ENCODE measurements around the gene FKBP10. TPM values are rescaled to one million over a fixed set of nuclear protein-coding genes. Genes with fewer than 3 reads are reported as not detected.
A peak's percentile ranks its signal among the peaks of the same experiment; 100 is the strongest.

Gene FKBP10
- total RNA-seq (2021) (30.0 and 43.6 TPM in 2 replicates), Bru-seq, nascent RNA (percentile 48 among the genes with signal in this experiment), BruChase-seq, experiment 1, labeled RNA remaining after a 2-hour chase (percentile 53 among the genes with signal in this experiment), BruChase-seq, experiment 2, labeled RNA remaining after a 6-hour chase (percentile 59 among the genes with signal in this experiment)
- long read RNA-seq, partial matches to known transcripts: 1 of 2 reads
- long read RNA-seq, other reads (novel, unspliced or antisense): 0 of 2 reads

DNA sequence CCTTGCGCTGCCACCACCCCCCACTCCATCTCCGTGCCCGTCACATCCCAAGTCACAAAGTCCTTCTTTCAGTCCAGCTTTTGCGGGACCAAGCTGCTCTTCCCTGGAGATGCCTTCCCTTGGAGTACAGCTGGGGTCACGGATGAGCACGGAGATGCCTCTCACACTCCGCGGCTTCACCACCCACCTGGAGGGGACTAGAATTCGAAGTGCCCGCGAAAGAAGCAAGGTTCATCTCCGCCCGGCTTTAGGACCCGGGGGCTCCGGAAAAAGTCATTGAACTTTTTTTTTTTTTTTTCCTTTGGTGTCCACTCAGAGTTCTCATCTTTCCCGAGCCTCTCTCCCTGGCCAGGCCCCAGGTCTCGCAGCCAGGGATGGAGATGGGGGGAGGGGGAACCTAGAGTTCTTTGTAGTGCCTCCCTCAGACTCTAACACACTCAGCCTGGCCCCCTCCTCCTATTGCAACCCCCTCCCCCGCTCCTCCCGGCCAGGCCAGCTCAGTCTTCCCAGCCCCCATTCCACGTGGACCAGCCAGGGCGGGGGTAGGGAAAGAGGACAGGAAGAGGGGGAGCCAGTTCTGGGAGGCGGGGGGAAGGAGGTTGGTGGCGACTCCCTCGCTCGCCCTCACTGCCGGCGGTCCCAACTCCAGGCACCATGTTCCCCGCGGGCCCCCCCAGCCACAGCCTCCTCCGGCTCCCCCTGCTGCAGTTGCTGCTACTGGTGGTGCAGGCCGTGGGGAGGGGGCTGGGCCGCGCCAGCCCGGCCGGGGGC lies at the start of gene FKBP10:
Gene FKBP10 (plus strand): TSS at position 624 of the 771 bp plus-strand sequence. CDS start 31 bp downstream, at position 655.
- H3K9me3 ChIP-seq (ENCODE audit: low read depth, low read length, poor library complexity, severe bottlenecking): no peaks in the 10 kb centered on the region
- DNase-seq (ENCODE audit: low spot score): peak; percentile 62
- peak within 1 kb of the TSS; percentile 50 for H3K27ac ChIP-seq (ENCODE audit: low read depth, low read length, poor library complexity, severe bottlenecking)
- BruUV-seq (replicated peaks): no TSS peak
- no peaks in the 10 kb centered on the region for H3K36me3 ChIP-seq (ENCODE audit: insufficient read depth, low read length, poor library complexity, severe bottlenecking)
- TF ChIP-seq, protein P1, sequence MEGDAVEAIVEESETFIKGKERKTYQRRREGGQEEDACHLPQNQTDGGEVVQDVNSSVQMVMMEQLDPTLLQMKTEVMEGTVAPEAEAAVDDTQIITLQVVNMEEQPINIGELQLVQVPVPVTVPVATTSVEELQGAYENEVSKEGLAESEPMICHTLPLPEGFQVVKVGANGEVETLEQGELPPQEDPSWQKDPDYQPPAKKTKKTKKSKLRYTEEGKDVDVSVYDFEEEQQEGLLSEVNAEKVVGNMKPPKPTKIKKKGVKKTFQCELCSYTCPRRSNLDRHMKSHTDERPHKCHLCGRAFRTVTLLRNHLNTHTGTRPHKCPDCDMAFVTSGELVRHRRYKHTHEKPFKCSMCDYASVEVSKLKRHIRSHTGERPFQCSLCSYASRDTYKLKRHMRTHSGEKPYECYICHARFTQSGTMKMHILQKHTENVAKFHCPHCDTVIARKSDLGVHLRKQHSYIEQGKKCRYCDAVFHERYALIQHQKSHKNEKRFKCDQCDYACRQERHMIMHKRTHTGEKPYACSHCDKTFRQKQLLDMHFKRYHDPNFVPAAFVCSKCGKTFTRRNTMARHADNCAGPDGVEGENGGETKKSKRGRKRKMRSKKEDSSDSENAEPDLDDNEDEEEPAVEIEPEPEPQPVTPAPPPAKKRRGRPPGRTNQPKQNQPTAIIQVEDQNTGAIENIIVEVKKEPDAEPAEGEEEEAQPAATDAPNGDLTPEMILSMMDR (conservative IDR thresholded peaks at IDR 0.05; ENCODE audit: low read depth, low read length): no peak
- TF ChIP-seq EZH2 (IDR thresholded peaks at IDR 0.05; ENCODE audit: borderline replicate concordance, low read depth, low read length, poor library complexity, severe bottlenecking): no peak
- H3K27me3 ChIP-seq (replicated peaks; ENCODE audit: insufficient read depth, low read depth, low read length, poor library complexity): no peaks in the 10 kb centered on the region
- CTCF ChIA-PET: interaction anchor here (0.6 to 1.6 kb wide), 2 partner anchors 26 to 51 kb away, joined by 4 to 5 read pairs; partner anchors contain the start of gene JUP
- H3K4me3 ChIP-seq (ENCODE audit: low read depth, low read length, poor library complexity, severe bottlenecking): peak within 1 kb of the TSS; percentile 56
- POLR2A ChIA-PET (ENCODE audit: low non-redundant PET): no interaction called here
- intact Hi-C loops (cut with micrococcal nuclease; ENCODE audit: unreplicated experiment): no loop called here
- no peaks in the 10 kb centered on the region for H3K4me1 ChIP-seq (ENCODE audit: insufficient read depth, low read length, poor library complexity, severe bottlenecking)

GRCh38 chr17:41763327-41763726 lies 49.5 kb upstream of the FKBP10 start:
- Histone ChIP-seq H3K4me3 (ENCODE audit: low read depth, low read length, poor library complexity, severe bottlenecking) (no peak overlapping the region), H3K4me1 (ENCODE audit: insufficient read depth, low read length, poor library complexity, severe bottlenecking) (no peaks in the 10 kb centered on the region), H3K36me3 (ENCODE audit: insufficient read depth, low read length, poor library complexity, severe bottlenecking) (peaks cover 4% of the 10 kb centered on the region), H3K9me3 (ENCODE audit: low read depth, low read length, poor library complexity, severe bottlenecking) (no peaks in the 10 kb centered on the region), H3K27me3 (replicated peaks; ENCODE audit: insufficient read depth, low read depth, low read length, poor library complexity) (no peaks in the 10 kb centered on the region), H3K27ac (ENCODE audit: low read depth, low read length, poor library complexity, severe bottlenecking) (no peak overlapping the region)
- no peak for TF ChIP-seq EZH2 (IDR thresholded peaks at IDR 0.05; ENCODE audit: borderline replicate concordance, low read depth, low read length, poor library complexity, severe bottlenecking)
- TF ChIP-seq, protein P1 (conservative IDR thresholded peaks at IDR 0.05; ENCODE audit: low read depth, low read length): no peak
- ChIA-PET CTCF (no interaction called here), POLR2A (ENCODE audit: low non-redundant PET) (no interaction called here)
- no peak for DNase-seq (ENCODE audit: low spot score)
- BruUV-seq (replicated peaks): no TSS peak
- intact Hi-C loops (cut with micrococcal nuclease; ENCODE audit: unreplicated experiment): no loop called here

GRCh38 chr17:41766135-41766534 lies 46.7 kb upstream of the FKBP10 start:
- Histone ChIP-seq H3K9me3 (ENCODE audit: low read depth, low read length, poor library complexity, severe bottlenecking) (no peaks in the 10 kb centered on the region), H3K27me3 (replicated peaks; ENCODE audit: insufficient read depth, low read depth, low read length, poor library complexity) (no peaks in the 10 kb centered on the region), H3K36me3 (ENCODE audit: insufficient read depth, low read length, poor library complexity, severe bottlenecking) (peaks cover 2% of the 10 kb centered on the region), H3K27ac (ENCODE audit: low read depth, low read length, poor library complexity, severe bottlenecking) (no peak overlapping the region), H3K4me3 (ENCODE audit: low read depth, low read length, poor library complexity, severe bottlenecking) (no peak overlapping the region), H3K4me1 (ENCODE audit: insufficient read depth, low read length, poor library complexity, severe bottlenecking) (no peaks in the 10 kb centered on the region)
- TF ChIP-seq, protein P1 (conservative IDR thresholded peaks at IDR 0.05; ENCODE audit: low read depth, low read length): no peak
- TF ChIP-seq EZH2 (IDR thresholded peaks at IDR 0.05; ENCODE audit: borderline replicate concordance, low read depth, low read length, poor library complexity, severe bottlenecking): no peak
- no TSS peak for BruUV-seq (replicated peaks)
- CTCF ChIA-PET: no interaction called here
- intact Hi-C loops (cut with micrococcal nuclease; ENCODE audit: unreplicated experiment): no loop called here
- no peak for DNase-seq (ENCODE audit: low spot score)
- POLR2A ChIA-PET (ENCODE audit: low non-redundant PET): no interaction called here

All from A673 (cell line).